Endothelial cell of umbilical vein (primary cell): ENCODE data around the gene TNIP3. TPM values are rescaled to one million over a fixed set of nuclear protein-coding genes. Genes with fewer than 3 reads are reported as not detected.

Source experiments
- BruUV-seq: library from RNA; stranded (reverse); fragments of 400-500 nt; replicated peaks from 2 replicates; lab custom pipeline; 2021; lab: Mats Ljungman, UMichigan
- CTCF ChIA-PET: fragments of 300-600, 350-600 bp; sonication (Branson Sonifier 250); formaldehyde crosslinking; loops from one replicate; lab custom pipeline; 2021; ENCODE audit warnings: antibody characterized with exemption, inconsistent platforms; lab: Charles Lee
- POLR2A ChIA-PET: fragments of 300-600, 350-600 bp; sonication (Branson Sonifier 250); formaldehyde crosslinking; loops from one replicate; lab custom pipeline; 2021; ENCODE audit warnings: antibody characterized with exemption, inconsistent platforms; lab: Charles Lee
- DNase-seq: peaks from one replicate; pipeline ENCODE4 v3.0.0-alpha.2; 2011; ENCODE audit warnings: low read depth, low spot score
- FAIRE-seq: peaks from 2 replicates; lab custom pipeline; 2011; peaks lifted over from hg19 to GRCh38; lab: Jason Lieb, UNC
- H2AFZ ChIP-seq: 2 replicates; pipeline ENCODE4 v1.6.0; 2012; ENCODE audit warnings: low read depth, low read length, control low read depth, inconsistent platforms
- H3K27ac ChIP-seq: 2 replicates; pipeline ENCODE4 v1.5.1; 2011; ENCODE audit warnings: low read depth, mild to moderate bottlenecking, control low read depth, low read length, moderate library complexity; ENCODE audit not compliant: insufficient read depth
- H3K27me3 ChIP-seq, 2 experiments: 2 replicates each; pipeline versions ENCODE4 v1.6.0 to v1.6.1; 2011; ENCODE audit warnings: low read length in 2 of 2, mixed read lengths in 1 of 2; ENCODE audit not compliant: control insufficient read depth in 2 of 2, insufficient read depth in 2 of 2
- H3K36me3 ChIP-seq, 2 experiments: 2 replicates in 1 of 2; 3 replicates in 1 of 2; pipeline ENCODE4 v1.5.1; 2011; ENCODE audit warnings: low read length in 2 of 2, mild to moderate bottlenecking in 1 of 2, moderate library complexity in 1 of 2; ENCODE audit not compliant: control insufficient read depth in 2 of 2, insufficient read depth in 2 of 2; ENCODE audit errors: extremely low read depth in 1 of 2
- H3K4me1 ChIP-seq: 3 replicates; pipeline ENCODE4 v1.5.1; 2011; ENCODE audit warnings: mild to moderate bottlenecking, low read length; ENCODE audit not compliant: control insufficient read depth, insufficient read depth; ENCODE audit errors: extremely low read depth
- H3K4me2 ChIP-seq: 2 replicates; pipeline ENCODE4 v1.6.1; 2011; ENCODE audit warnings: low read length, control low read depth, mixed read lengths; ENCODE audit not compliant: insufficient read depth
- H3K4me3 ChIP-seq, 3 experiments: fragments of 200-600 bp in 1 of 3; sonication (generic), shearing (Covaris generic) in 1 of 3; replicated peaks in 1 of 3; 2 replicates each; pipeline ENCODE4 v1.5.1; 2011 to 2016; ENCODE audit warnings: control low read depth in 3 of 3, low read length in 3 of 3, mild to moderate bottlenecking in 2 of 3, inconsistent platforms in 1 of 3, low read depth in 1 of 3, moderate library complexity in 1 of 3; ENCODE audit not compliant: insufficient read depth in 1 of 3
- H3K79me2 ChIP-seq: 2 replicates; pipeline ENCODE4 v1.6.0; 2012; ENCODE audit warnings: low read length, inconsistent platforms; ENCODE audit not compliant: control insufficient read depth, insufficient read depth
- H3K9ac ChIP-seq: replicated peaks from 2 replicates; pipeline ENCODE3; 2011; ENCODE audit warnings: low read length, control low read depth; ENCODE audit not compliant: insufficient read depth; ENCODE audit errors: extremely low read depth
- H3K9me1 ChIP-seq: replicated peaks from 3 replicates; pipeline ENCODE4 v1.6.0; 2011; ENCODE audit warnings: mild to moderate bottlenecking, low read length; ENCODE audit not compliant: control insufficient read depth, insufficient read depth; ENCODE audit errors: extremely low read depth
- H3K9me3 ChIP-seq: replicated peaks from 2 replicates; pipeline ENCODE4 v1.5.1; 2012; ENCODE audit warnings: low read length, inconsistent platforms; ENCODE audit not compliant: control insufficient read depth, insufficient read depth
- H4K20me1 ChIP-seq: replicated peaks from 2 replicates; pipeline ENCODE3; 2011; ENCODE audit warnings: mild to moderate bottlenecking, low read length; ENCODE audit not compliant: control insufficient read depth, insufficient read depth; ENCODE audit errors: extremely low read depth
- EZH2 ChIP-seq: IDR thresholded peaks from 2 replicates; pipeline ENCODE4 v1.6.1; 2012; ENCODE audit warnings: borderline replicate concordance, low read depth, mild to moderate bottlenecking, moderate library complexity, low read length, inconsistent platforms; ENCODE audit not compliant: severe bottlenecking
- FOS ChIP-seq: IDR thresholded peaks from 2 replicates; pipeline ENCODE4 v1.6.1; 2011; ENCODE audit warnings: mild to moderate bottlenecking, low read length, moderate library complexity, borderline replicate concordance; ENCODE audit not compliant: insufficient read depth
- GATA2 ChIP-seq: IDR thresholded peaks from 2 replicates; pipeline ENCODE4 v1.7.0; 2011; ENCODE audit warnings: low read depth, mild to moderate bottlenecking, moderate library complexity, mixed read lengths, low read length; ENCODE audit not compliant: insufficient read length, insufficient read depth
- JUN ChIP-seq: IDR thresholded peaks from 2 replicates; pipeline ENCODE4 v1.6.1; 2011; ENCODE audit warnings: borderline replicate concordance, low read depth; ENCODE audit not compliant: insufficient read length, insufficient read depth
- MYC ChIP-seq: IDR thresholded peaks from one replicate; pipeline ENCODE4 v1.6.1; 2011; ENCODE audit warnings: mild to moderate bottlenecking, low read depth, low read length
- POLR2A ChIP-seq: IDR thresholded peaks from 2 replicates; pipeline ENCODE4 v1.6.1; 2012; ENCODE audit warnings: low read depth, mild to moderate bottlenecking, control low read depth, low read length
- POLR2AphosphoS5 ChIP-seq: IDR thresholded peaks from 2 replicates; pipeline ENCODE4 v1.6.1; 2012; ENCODE audit warnings: low read depth, mild to moderate bottlenecking, control low read depth, low read length, moderate library complexity; ENCODE audit not compliant: insufficient read depth
- dilution Hi-C: fragments of 300-500 bp; cut with MboI; formaldehyde crosslinking; loops from one replicate; pipeline ENCODE4 v1.15.0; 2019; ENCODE audit warnings: low sequenced_read_pairs; ENCODE audit not compliant: extremely low pct_ligation_motif_present
- intact Hi-C: fragments of 100-400 bp; cut with micrococcal nuclease; formaldehyde crosslinking; loops from one replicate; pipeline ENCODE4 v1.10.0; 2022
- polyA plus RNA-seq, 4 experiments: library from polyadenylated mRNA; depleted of rRNA in 3 of 4; stranded (reverse) in 3 of 4; unstranded in 1 of 4; fragments of >200 nt; gene quantifications; 2 replicates each; pipeline versions ENCODE4 v1.2.1 to v1.2.3, GENCODE V29; 2011 to 2012; ENCODE audit warnings: missing spikeins in 1 of 4
- total RNA-seq: library from RNA; stranded (reverse); gene quantifications from 2 replicates; pipeline ENCODE4 v1.2.3, GENCODE V29; 2021
- TF ChIP-seq, protein P1 (sequence below), 2 donors: IDR thresholded peaks; 1 replicate in 1 of 2; 2 replicates in 1 of 2; pipeline ENCODE4 v1.5.1; 2011; ENCODE audit warnings: low read length in 2 of 2, mild to moderate bottlenecking in 2 of 2, moderate library complexity in 2 of 2, control low read depth in 1 of 2, inconsistent platforms in 1 of 2, low read depth in 1 of 2; ENCODE audit not compliant: insufficient read depth in 1 of 2; ENCODE audit errors: extremely low read depth in 1 of 2
- TF ChIP-seq, protein P2 (sequence below): IDR thresholded peaks from 2 replicates; pipeline ENCODE4 v1.6.1; 2011; ENCODE audit not compliant: insufficient read depth, insufficient read length

Gene TNIP3
- total and polyA plus RNA-seq, 2 donors (not counting 3 experiments of a cell fraction or from before 2014, with no cell fraction given): not detected

- no peaks in the 10 kb centered on the region for H3K9me3 ChIP-seq
- BruUV-seq: no TSS peak
- no peak overlapping the region for H3K4me2 ChIP-seq
- DNase-seq (no peak), FAIRE-seq (no peak)
- no peaks in the 10 kb centered on the region for H3K36me3 ChIP-seq
- H3K27ac ChIP-seq: no peak overlapping the region
- no peaks in the 10 kb centered on the region for H3K79me2 ChIP-seq
- H2AFZ ChIP-seq: no peak overlapping the region
- H4K20me1 ChIP-seq: no peaks in the 10 kb centered on the region
- TF ChIP-seq, protein P1, sequence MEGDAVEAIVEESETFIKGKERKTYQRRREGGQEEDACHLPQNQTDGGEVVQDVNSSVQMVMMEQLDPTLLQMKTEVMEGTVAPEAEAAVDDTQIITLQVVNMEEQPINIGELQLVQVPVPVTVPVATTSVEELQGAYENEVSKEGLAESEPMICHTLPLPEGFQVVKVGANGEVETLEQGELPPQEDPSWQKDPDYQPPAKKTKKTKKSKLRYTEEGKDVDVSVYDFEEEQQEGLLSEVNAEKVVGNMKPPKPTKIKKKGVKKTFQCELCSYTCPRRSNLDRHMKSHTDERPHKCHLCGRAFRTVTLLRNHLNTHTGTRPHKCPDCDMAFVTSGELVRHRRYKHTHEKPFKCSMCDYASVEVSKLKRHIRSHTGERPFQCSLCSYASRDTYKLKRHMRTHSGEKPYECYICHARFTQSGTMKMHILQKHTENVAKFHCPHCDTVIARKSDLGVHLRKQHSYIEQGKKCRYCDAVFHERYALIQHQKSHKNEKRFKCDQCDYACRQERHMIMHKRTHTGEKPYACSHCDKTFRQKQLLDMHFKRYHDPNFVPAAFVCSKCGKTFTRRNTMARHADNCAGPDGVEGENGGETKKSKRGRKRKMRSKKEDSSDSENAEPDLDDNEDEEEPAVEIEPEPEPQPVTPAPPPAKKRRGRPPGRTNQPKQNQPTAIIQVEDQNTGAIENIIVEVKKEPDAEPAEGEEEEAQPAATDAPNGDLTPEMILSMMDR (IDR thresholded peaks at IDR 0.05; ENCODE audit: extremely low read depth in 1 of 2, insufficient read depth in 1 of 2, low read depth in 1 of 2, low read length in 2 of 2): no peak
- TF ChIP-seq, protein P2, sequence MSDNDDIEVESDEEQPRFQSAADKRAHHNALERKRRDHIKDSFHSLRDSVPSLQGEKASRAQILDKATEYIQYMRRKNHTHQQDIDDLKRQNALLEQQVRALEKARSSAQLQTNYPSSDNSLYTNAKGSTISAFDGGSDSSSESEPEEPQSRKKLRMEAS: no peak
- TF ChIP-seq FOS (no peak), POLR2AphosphoS5 (no peak), MYC (no peak), EZH2 (no peak), POLR2A (no peak), JUN (no peak), GATA2 (no peak)
- H3K4me3 ChIP-seq: no peak overlapping the region
- no peaks in the 10 kb centered on the region for H3K9me1 ChIP-seq
- no peaks in the 10 kb centered on the region for H3K27me3 ChIP-seq
- no peak overlapping the region for H3K9ac ChIP-seq
- dilution Hi-C loops (no loop called here), intact Hi-C loops (no loop called here)
- ChIA-PET CTCF (no interaction called here), POLR2A (no interaction called here)
- no peaks in the 10 kb centered on the region for H3K4me1 ChIP-seq
Measured at GRCh38 chr4:121165206-121165605, 1.1 kb upstream of the TNIP3 start.
